Endodermal cell (in vitro differentiated cells): Measurements from ENCODE around the gene DDIT4. TPM values are rescaled to one million over a fixed set of nuclear protein-coding genes. Genes with fewer than 3 reads are reported as not detected.

Source experiments
- DNase-seq: peaks from one replicate; pipeline ENCODE4 v3.0.0-alpha.2; 2017
- H3K27ac ChIP-seq: 2 replicates; pipeline ENCODE4 v1.5.1; 2013; ENCODE audit warnings: mild to moderate bottlenecking, low read depth, low read length, moderate library complexity
- H3K27me3 ChIP-seq: 2 replicates; pipeline ENCODE4 v1.6.1; 2013; ENCODE audit warnings: mild to moderate bottlenecking, low read length, moderate library complexity; ENCODE audit not compliant: insufficient read depth, control insufficient read depth, poor library complexity, severe bottlenecking
- H3K36me3 ChIP-seq: 2 replicates; pipeline ENCODE4 v1.7.0; 2013; ENCODE audit warnings: mild to moderate bottlenecking, low read length, moderate library complexity; ENCODE audit not compliant: control insufficient read depth, insufficient read depth
- H3K4me1 ChIP-seq: one replicate; pipeline ENCODE4 v1.7.0; 2013; ENCODE audit warnings: low read length; ENCODE audit not compliant: control insufficient read depth, insufficient read depth
- H3K4me3 ChIP-seq: 2 replicates; pipeline ENCODE4 v1.5.1; 2013; ENCODE audit warnings: mild to moderate bottlenecking, low read length, moderate library complexity
- H3K9ac ChIP-seq: 2 replicates; pipeline ENCODE4 v1.6.1; 2013; ENCODE audit warnings: mild to moderate bottlenecking, low read length, moderate library complexity; ENCODE audit not compliant: poor library complexity, severe bottlenecking; ENCODE audit errors: extremely low read depth
- H3K9me3 ChIP-seq: 2 replicates; pipeline ENCODE4 v1.6.1; 2013; ENCODE audit warnings: mild to moderate bottlenecking, low read length, moderate library complexity; ENCODE audit not compliant: control insufficient read depth
- H3K27ac Mint-ChIP-seq: 2 replicates; pipeline ENCODE4 v1.8.0; 2020; ENCODE audit warnings: mixed read lengths
- H3K27me3 Mint-ChIP-seq: 2 replicates; pipeline ENCODE4 v1.8.0; 2021; ENCODE audit warnings: mild to moderate bottlenecking, mixed read lengths; ENCODE audit not compliant: insufficient read depth
- H3K36me3 Mint-ChIP-seq: 2 replicates; pipeline ENCODE4 v1.8.0; 2020; ENCODE audit warnings: low read depth, mixed read lengths
- H3K4me1 Mint-ChIP-seq: 2 replicates; pipeline ENCODE4 v1.8.0; 2020; ENCODE audit warnings: mixed read lengths
- H3K4me3 Mint-ChIP-seq: 2 replicates; pipeline ENCODE4 v1.8.0; 2020; ENCODE audit warnings: mild to moderate bottlenecking, moderate library complexity, mixed read lengths
- H3K9me3 Mint-ChIP-seq: 2 replicates; pipeline ENCODE4 v1.8.0; 2020; ENCODE audit warnings: mild to moderate bottlenecking, mixed read lengths
- WGBS, 2 experiments: methylation state at CpG; one replicate each; pipeline versions ENCODE4 v1.1.5 to v1.1.7; 2013; ENCODE audit warnings: missing lambda C conversion rate in 2 of 2, mixed read lengths in 1 of 2; ENCODE audit not compliant: insufficient coverage in 1 of 2, insufficient read length in 1 of 2; 5-methylcytosine and 5-hydroxymethylcytosine counted together
- total RNA-seq, 2 donors: library from RNA; stranded (reverse); fragmentation: NEBNext Ultra II Directional in 1 of 2; extraction: Animal tissue kit (Norgen Biotek cat#: 25700) in 1 of 2; gene quantifications; 2 replicates in 1 of 2; 3 replicates in 1 of 2; pipeline ENCODE4 v1.2.1, GENCODE V29; 2021
- TF ChIP-seq, protein P1 (sequence below): fragments of 200-600 bp; sonication (generic); conservative IDR thresholded peaks from 2 replicates; pipeline ENCODE4 v1.5.0; 2021; ENCODE audit warnings: antibody characterized with exemption, mild to moderate bottlenecking

The DDIT4 gene
- total RNA-seq, 2 donors from 2014 or later: 20.5 to 30.2 TPM

DNA sequence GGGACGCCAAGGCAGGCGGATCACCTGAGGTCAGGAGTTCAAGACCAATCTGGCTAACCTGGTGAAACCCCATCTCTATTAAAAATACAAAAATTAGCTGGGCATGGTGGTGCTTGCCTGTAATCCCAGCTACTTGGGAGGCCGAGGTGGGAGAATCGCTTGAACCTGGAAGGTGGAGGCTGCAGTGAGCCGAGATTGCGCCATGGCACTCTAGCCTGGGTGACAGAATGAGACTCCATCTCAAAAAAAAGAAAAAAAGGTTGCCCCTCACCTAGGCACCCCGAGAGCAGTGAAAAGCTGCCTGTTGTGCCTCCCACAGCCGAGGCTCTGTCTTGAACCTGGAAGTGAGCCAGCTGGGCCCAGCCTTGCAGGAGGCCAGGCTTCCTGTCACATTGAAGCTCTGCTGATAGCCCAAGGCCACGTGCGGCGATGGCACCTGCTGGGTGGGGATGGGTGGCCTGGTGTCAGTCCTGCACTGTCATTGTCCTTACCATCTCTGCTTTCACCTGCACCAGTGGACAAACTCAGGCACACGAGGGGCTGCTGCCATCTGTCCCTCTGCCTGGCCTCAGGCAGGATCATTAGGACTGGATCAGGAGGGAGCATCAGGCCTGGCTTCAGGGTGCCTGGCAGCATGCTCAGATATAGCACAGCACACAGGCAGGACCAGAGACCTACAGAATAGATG lies 43.2 kb downstream of the DDIT4 start:
- H3K4me1 ChIP-seq: peaks cover 14% of the 10 kb centered on the region
- Mint-ChIP-seq H3K36me3 (no peaks in the 10 kb centered on the region), H3K9me3 (no peaks in the 10 kb centered on the region), H3K27me3 (peaks cover 6% of the 10 kb centered on the region), H3K4me1 (peaks cover 28% of the 10 kb centered on the region), H3K27ac (no peak overlapping the region), H3K4me3 (no peak overlapping the region)
- H3K4me3 ChIP-seq: no peak overlapping the region
- DNase-seq: no peak
- TF ChIP-seq, protein P1, sequence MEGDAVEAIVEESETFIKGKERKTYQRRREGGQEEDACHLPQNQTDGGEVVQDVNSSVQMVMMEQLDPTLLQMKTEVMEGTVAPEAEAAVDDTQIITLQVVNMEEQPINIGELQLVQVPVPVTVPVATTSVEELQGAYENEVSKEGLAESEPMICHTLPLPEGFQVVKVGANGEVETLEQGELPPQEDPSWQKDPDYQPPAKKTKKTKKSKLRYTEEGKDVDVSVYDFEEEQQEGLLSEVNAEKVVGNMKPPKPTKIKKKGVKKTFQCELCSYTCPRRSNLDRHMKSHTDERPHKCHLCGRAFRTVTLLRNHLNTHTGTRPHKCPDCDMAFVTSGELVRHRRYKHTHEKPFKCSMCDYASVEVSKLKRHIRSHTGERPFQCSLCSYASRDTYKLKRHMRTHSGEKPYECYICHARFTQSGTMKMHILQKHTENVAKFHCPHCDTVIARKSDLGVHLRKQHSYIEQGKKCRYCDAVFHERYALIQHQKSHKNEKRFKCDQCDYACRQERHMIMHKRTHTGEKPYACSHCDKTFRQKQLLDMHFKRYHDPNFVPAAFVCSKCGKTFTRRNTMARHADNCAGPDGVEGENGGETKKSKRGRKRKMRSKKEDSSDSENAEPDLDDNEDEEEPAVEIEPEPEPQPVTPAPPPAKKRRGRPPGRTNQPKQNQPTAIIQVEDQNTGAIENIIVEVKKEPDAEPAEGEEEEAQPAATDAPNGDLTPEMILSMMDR: no peak
- WGBS, 2 experiments: 88 to 91% methylated on average over 9 to 12 of the region's 12 CpGs
- H3K9ac ChIP-seq: no peak overlapping the region
- H3K27me3 ChIP-seq: no peaks in the 10 kb centered on the region
- H3K36me3 ChIP-seq: no peaks in the 10 kb centered on the region
- no peaks in the 10 kb centered on the region for H3K9me3 ChIP-seq
- no peak overlapping the region for H3K27ac ChIP-seq

DNA sequence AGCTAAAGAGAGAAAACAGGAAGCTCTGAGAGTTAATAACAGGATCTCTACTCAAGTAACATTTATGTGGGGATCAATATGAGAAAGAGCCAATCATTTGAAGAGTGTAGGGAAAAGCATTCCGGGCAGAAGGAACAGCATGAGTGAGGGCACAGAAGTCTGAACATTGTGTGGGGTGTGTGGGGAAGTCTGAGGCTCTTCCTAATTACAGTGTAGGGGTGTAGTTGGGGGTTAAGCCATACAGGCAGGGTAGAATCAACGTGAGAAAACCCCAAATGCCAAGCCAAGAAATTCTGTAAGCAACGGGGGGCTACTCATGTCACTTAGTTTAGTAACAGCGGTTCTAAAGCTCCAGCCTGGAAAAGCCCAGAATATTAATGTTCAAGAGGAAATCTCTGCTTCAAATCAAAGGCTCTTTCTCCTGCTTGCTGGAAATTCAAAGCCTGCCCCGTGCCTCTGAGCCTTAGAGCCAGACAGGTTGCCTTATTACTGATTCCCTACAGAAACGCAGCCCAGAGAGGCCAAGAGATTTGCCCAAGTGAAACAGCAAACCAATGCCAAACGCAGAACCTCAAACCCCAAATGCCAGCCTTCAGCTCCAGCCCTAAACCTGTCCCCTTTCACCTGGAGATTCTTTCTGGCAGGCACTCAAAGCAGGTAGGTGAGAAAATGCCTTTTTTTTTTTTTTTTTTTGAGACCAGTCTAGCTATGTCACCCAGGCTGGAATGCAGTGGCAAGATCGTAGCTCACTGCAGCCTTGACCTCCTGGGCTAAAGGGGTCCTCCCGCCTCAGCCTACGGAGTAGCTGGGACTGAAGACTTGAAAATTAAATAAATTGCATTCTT lies 44.9 kb downstream of the DDIT4 start:
- Histone ChIP-seq H3K27me3 (no peaks in the 10 kb centered on the region), H3K9me3 (no peaks in the 10 kb centered on the region), H3K9ac (no peak overlapping the region), H3K27ac (peak overlapping the region; percentile 79), H3K4me1 (peaks cover 14% of the 10 kb centered on the region), H3K36me3 (no peaks in the 10 kb centered on the region), H3K4me3 (no peak overlapping the region)
- Mint-ChIP-seq H3K27ac (peak overlapping the region; percentile 69), H3K27me3 (peaks cover 6% of the 10 kb centered on the region), H3K4me3 (peak overlapping the region; percentile 42), H3K36me3 (no peaks in the 10 kb centered on the region), H3K4me1 (peaks cover 32% of the 10 kb centered on the region), H3K9me3 (no peaks in the 10 kb centered on the region)
- peak; percentile 63 for DNase-seq
- TF ChIP-seq, protein P1: no peak
- 86 to 92% methylated on average over 9 to 10 of the region's 10 CpGs for WGBS, 2 experiments

DNA sequence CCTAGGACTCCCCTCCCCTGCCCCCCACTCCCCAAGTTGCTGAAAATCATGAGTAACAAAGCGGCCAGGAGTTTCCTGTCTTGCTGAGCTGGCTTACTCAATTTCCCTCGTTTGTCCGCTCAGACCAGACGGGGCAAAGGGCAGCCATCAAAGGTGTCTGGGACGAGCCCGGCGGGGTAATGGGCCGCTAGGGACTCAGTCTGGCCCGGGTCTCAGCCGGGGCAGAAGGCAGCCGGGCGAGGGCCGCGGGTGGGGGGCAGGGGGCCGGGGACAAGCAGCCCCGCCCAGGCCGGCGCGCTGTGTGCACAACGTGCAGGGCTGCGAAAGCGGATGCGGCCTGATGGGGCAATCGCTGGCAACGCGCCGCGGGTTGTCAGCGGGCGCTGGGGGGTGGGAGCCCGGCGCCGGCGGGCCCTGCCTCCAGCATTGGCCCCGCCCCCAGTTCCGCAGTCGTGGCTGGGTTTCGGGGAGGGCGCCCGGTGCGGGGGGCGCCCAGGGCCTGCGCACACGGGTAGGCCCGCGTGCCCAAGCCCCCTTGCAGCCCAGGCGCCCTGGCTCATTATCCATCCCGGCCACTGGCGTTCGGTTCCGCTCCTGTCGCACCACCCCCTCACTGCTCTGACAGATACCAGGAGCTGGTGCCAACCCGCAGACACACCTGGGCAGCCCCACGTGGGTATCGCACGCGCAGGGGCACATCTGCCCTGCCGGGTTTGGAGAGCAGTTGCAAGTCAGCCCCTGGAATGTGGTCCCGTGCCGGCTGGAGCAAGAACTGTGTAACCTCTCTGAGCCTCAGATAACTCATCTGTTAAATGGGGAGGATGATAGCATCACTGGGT lies 45.9 kb downstream of the DDIT4 start:
- H3K27ac Mint-ChIP-seq: peak overlapping the region; percentile 97
- 24 to 29% methylated on average over 22 to 60 of the region's 60 CpGs for WGBS, 2 experiments
- peak; percentile 90 for DNase-seq
- Histone ChIP-seq H3K9me3 (no peaks in the 10 kb centered on the region), H3K36me3 (no peaks in the 10 kb centered on the region), H3K4me3 (no peak overlapping the region), H3K4me1 (peaks cover 14% of the 10 kb centered on the region), H3K27me3 (no peaks in the 10 kb centered on the region), H3K27ac (peak overlapping the region; percentile 79), H3K9ac (no peak overlapping the region)
- TF ChIP-seq, protein P1: peak; percentile 14
- H3K36me3 Mint-ChIP-seq: no peaks in the 10 kb centered on the region
- peaks cover 6% of the 10 kb centered on the region for H3K27me3 Mint-ChIP-seq
- H3K4me3 Mint-ChIP-seq: peak overlapping the region; percentile 42
- H3K9me3 Mint-ChIP-seq: no peaks in the 10 kb centered on the region
- peaks cover 32% of the 10 kb centered on the region for H3K4me1 Mint-ChIP-seq
